ENCODE measurements around the gene BCL2A1.

GRCh38 chr15:80019168-80019745 lies 48.3 kb upstream of the BCL2A1 start:
- TF ChIP-seq CTCF (IDR thresholded peaks at IDR 0.05) (no peak), POLR2A (IDR thresholded peaks at IDR 0.05) (no peak)
